Activated gamma-delta T cell treated with Interleukin-2 at 50 U/mL for 16 hours (primary cell): Measurements from ENCODE around the gene RNF224.

Source experiments
- DNase-seq: peaks from one replicate; pipeline ENCODE4 v3.0.0-alpha.2; 2020

Gene RNF224

DNA sequence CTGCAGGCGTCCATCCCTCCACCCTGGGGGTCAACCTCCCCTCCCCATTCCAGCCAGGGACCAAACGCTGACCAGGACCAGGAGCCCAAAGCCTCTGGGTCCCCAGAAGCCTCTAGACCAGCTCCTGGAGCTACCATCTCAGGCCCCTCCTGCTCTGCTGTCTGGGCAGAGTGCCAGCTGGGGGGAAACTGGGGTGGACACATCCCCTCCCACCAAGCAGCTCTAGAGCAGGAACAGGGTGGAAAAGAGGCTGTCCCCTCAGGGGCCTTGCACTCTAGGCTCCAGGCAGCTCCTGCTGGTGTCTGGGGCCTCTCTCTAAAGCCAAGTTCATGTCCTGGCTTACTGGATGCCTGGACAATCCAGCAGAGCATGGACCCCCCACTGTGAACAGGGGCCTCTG, 34.4 kb upstream of the RNF224 start:
- no peak for DNase-seq

DNA sequence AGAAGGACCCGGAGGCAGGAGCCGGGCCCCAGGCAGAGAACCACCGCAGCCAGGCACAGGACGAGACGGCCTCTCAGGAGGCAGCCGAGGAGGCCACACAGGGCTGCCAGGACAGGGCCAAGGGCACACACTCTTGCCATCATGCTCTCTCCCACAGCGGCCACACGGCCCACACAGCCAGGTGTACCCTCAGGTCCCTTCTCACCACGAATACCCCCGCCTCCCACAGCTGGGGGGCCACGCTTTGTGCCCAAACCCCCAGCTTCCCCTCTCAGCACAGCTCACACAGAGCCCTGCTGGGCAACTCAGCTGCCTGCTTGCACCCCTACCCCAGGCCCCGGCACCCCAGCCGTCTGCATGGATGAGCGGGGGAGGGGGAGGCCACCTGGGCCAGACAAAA, 33.5 kb upstream of the RNF224 start:
- no peak for DNase-seq

- DNase-seq = no peak
These were observed 32.9 kb upstream of the RNF224 start for GRCh38 chr9:137194388-137194787.

DNA sequence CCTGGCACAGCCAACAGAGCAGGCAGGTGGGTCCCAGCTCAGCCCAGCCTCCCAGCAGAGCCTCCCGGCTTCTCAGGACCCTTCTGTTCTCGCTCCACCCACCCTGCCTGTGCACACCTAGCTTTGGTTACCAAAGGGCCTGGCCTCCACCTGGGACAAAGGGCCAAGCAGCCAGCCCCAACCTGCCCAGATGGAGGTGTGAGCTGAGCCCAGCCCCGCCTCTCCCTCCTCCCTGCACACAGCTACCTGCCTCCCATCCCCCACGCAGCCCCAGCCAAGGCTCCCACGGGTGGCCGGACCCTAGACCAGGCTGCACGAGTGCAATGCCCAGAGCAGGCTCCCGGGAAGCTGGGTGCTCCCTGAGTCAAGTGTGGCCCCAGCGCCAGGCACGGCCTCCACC, 32.4 kb upstream of the RNF224 start:
- no peak for DNase-seq

DNA sequence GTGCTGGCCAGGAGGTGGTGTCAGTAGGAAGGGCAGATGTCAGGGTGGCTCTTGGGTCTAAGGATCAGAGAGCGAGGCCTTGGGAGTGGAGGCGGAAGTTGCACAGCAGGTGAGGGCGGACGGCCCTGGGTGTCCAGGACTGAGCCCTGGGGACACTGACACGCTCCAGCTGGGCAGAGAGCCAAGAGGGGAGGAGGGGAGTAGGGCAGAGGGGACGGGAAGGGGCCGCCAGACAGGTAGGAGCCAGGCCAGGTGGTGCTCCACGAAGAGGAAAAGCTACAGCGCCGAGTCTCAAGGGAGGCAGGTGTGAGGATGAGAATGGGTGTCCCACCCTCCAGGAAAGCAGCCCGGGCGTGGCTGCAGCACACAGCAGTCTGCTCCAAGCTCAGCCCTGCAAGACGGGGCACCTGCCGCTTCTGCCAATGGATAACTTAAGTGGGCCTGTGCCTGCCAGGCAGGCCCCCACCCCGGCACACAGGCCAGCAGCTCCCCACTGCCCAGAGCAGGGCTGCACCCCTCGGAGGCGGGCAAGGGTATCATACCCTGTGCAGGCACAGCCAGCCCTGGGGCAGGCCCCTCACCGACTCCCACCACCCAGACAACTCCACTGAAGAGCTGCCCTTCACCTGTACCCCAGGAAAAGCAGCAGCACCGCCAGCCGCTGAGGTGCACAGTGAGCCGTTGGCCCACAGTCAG, 31.6 kb upstream of the RNF224 start:
- no peak for DNase-seq

DNA sequence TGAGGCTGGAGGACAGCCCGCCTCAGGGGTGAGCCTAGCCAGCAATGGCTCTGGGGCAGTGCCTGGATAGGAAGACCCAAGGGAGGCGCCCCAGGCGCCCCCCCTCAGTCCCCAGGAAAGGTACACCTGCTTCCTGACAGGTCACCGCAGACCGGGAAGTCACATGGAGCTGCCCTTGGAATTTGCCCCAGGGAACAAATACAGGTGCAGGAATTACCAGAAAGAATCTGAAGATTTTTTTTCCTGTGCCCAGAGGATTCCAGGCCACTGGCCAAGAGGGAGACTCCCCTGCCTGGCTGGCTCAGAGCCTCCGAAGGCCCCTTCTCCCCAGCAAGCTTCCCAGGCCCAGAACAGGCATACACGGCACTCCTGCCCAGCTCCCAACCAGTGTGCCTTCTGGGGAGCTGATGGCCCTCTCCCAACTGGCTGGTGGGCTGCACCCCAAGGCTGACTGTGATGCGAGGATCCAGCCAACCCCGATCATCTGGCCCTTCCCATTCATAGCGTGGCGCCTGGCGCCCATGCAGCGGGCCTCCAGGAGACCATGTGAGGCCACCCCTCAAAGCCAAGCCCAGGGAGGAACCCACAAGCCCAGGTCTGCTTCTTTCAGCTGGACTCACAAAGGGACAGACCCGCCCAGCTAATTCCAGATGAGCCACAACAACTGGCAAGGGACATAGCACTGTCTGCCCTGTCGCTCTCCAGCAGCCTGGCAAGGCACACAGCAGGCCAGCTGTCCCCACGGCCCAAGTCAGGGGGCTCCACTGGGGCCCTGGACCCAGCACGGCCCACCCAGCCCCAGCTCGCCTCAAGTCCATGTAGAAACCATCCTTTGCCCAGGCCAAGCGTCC, 29.0 kb upstream of the RNF224 start:
- DNase-seq = no peak

DNA sequence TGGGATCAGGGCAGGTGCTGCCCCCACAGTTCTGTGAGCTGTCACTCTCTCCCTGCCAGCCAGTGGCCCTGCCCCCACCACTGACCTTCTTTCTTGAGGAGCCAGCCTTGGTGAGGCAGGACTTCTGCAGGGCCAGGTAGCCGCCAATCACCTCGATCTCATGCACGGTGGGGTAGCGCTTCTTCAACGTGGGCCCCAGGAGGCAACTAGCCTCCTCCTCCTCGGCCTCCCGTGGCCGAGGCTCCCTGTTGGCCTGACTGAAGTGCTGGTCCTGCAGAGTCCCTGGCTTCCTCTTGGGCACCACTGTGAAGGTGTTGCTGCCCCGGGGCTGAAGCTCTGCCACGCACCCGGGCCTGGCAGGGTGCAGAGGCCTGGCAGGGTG, 28.4 kb upstream of the RNF224 start:
- DNase-seq = no peak

DNA sequence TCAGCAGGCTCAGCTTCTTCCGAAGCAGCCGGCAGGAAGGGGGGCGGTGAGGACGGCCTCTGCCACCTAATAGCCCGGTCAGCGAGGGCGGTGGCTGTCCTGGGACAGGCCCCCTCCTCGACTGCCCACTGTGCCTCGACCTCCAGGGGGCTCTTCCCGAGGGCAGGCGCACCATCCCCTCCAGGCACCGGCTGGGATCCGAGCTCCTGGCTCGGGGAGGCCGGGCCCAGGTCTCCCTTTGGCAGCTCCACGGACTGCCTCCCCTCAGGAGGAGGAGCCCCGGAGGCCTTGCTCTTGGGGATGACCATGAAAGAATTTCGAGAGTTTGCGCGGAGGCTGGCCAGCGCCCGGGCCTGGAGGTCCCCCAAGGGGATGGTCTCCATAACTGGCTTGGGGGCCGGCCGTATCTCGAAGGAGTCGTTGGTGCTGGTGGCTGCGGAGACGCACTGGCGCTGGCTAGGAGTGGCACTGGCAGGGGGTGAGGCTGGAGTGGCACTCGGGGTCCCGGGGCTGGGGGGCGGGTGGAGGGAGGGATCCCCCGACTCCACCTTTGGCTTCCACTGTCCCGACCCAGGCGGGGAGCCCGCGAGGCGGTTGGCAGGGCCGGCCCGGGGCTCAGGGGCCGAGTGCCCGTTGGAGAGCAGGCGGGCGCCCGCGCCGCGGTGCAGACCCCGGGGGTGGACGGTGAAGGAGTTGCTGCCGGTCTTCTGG, 27.7 kb upstream of the RNF224 start:
- no peak for DNase-seq

DNA sequence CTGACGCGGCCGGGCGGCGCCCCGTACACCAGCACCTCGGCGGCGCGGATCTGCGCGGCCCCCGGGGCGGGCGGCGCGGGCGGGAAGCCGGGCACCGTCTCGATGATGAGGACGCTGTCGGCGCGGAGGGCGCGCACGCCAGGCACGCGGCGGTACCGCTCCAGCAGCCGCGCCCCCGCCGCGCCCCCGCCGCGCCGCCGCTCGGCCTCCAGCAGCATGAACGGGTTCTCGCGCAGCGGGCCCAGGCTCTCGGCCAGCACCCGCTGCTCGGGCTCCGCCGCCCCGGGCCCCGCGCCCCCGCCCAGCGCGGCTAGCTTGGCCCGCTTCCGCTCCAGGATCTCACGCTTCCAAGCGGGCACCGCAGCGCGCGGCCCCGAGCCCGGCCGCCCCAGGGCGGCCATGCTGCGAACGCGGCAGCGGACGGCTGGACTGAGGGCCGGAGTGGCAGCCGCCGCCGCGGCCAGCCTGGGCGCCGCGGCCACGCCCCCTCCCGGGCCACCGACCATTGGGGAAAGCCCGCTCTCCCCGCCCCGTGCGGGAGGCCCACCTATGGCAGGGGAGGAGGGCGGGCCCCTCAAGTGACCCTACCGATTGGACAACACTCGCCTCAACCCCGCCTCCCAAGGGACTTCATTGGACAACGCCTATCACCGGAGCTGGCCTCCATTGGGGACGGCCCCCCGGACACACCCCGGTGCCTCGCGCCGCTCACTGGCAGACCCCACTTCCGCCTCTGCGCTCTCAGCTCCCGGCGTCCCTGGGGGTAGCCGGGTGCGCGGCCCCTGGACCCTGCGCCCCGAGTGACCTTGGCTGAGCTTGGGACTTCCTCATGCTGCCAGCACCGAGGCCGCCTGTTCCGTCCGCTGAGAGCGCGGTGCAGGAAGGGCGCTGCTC, 26.7 kb upstream of the RNF224 start, which contains the start of gene TPRN:
Gene TPRN (minus strand): TSS at position 431 of the 894 bp plus-strand sequence. CDS start 30 bp downstream, at position 401.
- peak; percentile 99 for DNase-seq

GRCh38 chr9:137201205-137201868, 26.0 kb upstream of the RNF224 start:
- no peak for DNase-seq

DNA sequence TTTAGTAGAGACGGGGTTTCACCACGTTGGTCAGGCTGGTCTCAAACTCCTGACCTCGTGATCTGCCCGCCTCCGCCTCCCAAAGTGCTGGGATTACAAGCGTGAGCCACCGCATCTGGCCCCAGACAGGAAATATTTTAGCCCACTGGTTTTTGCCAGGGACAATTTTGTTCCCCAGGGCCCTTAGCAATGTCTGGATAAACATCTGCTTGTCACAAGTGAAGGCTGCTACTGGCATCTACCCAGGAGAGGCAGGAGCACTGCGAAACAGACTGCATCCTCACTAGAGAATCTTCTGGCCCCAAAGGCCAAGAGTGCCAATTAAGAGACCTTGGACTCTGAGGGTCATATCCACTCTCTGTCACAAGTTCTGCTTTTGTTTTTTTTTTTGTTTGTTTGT, 24.3 kb upstream of the RNF224 start:
- no peak for DNase-seq

GRCh38 chr9:137204731-137205125, 22.6 kb upstream of the RNF224 start:
- DNase-seq = no peak

DNA sequence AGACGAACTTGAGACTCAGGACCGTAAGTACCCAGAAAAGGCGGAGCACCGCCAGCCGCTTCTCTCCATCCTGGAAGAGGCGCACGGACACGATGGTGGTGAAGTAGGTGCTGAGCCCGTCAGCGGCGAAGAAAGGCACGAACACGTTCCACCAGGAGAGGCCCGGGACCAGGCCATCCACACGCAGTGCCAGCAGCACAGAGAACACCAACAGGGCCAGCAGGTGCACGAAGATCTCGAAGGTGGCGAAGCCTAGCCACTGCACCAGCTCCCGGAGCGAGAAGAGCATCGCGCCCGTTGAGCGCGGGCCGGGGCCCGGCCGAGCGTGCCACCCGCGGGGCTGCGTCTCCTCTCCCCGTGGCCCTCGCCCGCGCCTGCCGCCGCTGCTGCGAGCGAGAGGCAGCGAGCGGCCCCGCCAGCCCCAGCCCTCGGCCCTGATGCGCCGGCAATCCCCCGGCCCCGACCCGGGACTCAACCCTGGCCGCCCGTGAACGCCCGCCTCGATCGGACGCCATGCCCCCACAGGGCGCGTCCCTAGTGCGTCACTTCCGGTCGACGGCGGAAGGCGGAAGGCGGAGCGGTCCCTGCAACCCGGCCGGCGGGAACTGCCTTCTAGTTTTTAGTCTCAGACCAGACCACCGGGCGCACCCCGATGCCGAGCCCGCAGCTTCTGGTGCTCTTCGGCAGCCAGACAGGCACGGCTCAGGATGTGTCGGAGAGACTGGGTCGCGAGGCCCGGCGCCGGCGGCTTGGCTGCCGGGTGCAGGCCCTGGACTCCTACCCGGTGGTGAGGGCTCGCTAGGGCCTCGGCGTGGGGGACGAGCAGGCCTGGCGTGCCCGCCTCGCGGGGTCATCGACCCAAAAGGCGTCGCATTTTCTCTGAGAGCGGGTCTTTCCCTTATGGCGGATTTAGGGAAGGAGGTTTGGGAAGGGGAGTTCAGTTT, 21.9 kb upstream of the RNF224 start, which contains the start of the genes NDOR1 and TMEM203:
Gene NDOR1 (plus strand): TSS at position 575 of the 944 bp plus-strand sequence. CDS start 78 bp downstream, at position 653.
Gene TMEM203 (minus strand): TSS at position 523 of the 944 bp plus-strand sequence. CDS start 234 bp downstream, at position 289.
- peak; percentile 92 for DNase-seq

DNA sequence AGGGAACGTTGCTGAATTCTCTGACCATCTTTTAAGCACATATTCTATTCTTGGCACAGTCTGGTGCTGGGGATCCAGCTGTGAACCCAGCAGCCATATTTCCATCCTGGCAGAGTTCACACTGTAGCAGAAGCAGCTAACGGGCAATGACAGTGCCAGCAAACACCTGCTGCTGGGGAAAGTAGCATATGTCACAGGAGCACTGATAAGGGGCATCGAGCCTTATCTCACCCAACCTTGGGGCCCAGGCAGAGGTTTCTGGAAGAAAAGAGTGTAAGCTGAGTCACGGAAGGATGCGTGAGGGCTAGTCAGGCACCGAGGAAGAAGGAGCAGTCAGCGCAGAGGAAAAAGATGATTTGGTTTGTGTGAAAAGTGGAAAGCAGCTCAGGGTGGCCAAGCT, 20.7 kb upstream of the RNF224 start:
- DNase-seq = no peak

DNA sequence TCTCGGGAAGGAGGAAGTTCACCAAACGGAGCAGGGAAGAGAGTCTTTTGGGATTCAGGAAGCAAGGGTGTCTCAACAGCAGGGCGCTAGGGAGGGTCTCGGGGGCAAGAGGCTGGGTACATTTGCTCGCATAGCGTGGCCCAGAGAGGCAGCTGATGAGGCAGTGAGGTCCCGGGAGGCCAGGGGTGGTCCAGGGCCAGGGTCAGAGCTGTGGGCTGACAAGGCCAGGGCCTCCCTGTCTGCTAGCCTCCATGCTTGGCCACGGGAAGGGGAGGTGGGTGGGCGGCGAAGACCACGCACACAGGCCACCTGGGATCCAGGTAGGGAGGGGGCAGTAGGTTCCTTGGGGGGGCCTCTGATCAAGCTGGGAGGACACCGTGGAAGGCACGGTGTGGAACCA, 15.8 kb upstream of the RNF224 start:
- no peak for DNase-seq

DNA sequence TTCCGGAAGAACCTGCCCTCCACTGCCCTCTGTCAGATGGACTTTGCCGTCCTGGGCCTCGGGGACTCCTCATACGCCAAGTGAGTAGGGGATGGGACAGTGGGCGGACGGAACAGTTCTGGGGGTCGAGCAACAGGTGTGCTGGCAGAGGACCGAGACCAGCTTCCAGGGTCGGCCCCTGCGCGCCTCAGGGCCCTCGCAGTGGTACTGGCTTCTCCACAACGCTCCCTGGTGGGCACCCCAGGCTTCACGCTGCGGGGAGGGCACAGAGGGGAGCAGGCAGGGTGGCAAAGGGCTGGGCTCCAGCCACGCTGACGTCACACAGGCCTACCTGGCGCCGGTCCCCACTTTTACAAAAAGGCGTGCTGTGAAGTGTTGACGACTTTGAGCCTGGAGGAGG, 14.8 kb upstream of the RNF224 start:
- no peak for DNase-seq

- no peak for DNase-seq
These were observed 13.9 kb upstream of the RNF224 start for GRCh38 chr9:137213160-137214060.

DNA sequence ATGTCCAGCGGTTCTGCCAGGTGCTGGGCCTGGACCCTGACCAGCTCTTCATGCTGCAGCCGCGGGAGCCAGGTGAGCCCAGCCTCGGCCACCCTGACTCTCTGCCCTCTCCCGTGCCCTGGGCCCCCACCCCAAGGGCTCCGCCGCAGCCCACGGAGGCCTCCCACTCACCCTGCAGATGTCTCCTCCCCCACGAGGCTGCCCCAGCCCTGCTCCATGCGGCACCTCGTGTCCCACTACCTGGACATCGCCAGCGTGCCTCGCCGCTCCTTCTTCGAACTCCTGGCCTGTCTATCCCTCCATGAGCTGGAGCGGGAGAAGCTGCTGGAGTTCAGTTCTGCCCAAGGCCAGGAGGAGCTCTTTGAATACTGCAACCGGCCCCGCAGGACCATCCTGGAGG, 12.7 kb upstream of the RNF224 start:
- no peak for DNase-seq

DNA sequence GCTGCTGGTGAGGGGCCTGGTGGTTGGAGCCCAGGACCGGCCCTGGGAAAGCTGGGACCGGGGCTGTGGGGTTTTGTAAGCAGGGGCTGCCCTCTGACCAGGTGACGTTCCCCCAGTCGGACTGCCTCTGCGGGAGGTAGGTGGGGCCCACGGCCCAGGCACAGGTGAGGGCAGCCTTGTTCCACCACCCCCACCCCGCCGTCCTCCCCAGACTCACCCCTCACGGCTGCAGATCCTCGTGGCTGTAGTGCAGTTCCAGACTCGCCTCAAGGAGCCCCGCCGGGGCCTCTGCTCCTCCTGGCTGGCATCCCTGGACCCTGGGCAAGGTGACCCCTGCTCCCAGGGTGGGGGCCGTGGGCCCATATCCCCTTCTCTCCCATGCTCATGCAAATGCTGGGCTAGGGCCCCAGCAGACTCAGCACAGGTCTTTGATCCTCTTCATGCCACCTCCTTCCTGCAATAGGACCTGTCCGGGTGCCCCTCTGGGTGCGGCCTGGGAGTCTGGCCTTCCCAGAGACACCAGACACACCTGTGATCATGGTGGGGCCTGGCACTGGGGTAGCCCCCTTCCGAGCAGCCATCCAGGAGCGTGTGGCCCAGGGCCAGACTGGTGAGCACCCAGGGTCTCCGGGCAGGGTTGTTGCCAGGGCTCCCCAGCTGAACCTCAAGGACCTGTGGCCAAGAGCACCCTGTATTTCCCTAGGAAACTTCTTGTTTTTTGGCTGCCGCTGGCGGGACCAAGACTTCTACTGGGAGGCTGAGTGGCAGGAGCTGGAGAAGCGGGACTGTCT, 11.9 kb upstream of the RNF224 start:
- DNase-seq = no peak
